GM12872 (cell line): ENCODE measurements around the gene CTNND2.

Source experiments
- CTCF ChIP-seq: IDR thresholded peaks from 3 replicates; pipeline ENCODE4 v1.5.1; 2011; ENCODE audit warnings: low read depth, mild to moderate bottlenecking, low read length, moderate library complexity; ENCODE audit not compliant: insufficient read depth

Gene CTNND2

DNA sequence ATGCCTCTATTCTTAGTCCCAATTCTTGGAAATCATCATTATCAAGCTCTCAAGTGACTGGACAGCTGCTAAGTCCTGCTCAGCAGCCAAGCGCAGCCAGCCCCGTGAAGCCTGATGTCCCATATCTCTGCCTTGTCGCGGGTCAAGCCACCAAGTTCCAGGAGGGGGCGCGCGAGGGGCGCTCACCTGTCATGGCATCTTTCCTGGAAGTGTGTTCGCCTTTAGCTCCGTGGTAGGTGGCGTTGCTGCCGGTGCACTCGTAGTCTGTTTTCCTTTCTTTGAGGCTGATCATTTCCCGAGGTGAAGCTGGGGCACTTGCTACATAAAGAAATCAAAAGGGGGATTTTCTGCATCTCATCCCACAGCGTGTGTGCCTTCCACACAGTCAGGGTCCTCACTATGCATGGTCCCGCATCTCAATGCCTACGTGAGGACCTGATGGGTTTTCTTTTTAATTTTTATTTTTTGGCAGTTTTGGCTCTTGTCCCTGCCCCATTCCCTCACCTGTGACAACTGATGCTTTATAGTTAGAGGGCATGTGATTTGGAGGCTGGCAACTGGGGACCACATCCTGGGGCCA lies 916.2 kb downstream of the CTNND2 start:
- TF ChIP-seq CTCF, result peak; percentile 90

- no peak for TF ChIP-seq CTCF
Observed at GRCh38 chr5:10987276-10987924, 916.8 kb downstream of the CTNND2 start.

GRCh38 chr5:10985721-10986110 lies 918.5 kb downstream of the CTNND2 start:
- TF ChIP-seq CTCF, result no peak

DNA sequence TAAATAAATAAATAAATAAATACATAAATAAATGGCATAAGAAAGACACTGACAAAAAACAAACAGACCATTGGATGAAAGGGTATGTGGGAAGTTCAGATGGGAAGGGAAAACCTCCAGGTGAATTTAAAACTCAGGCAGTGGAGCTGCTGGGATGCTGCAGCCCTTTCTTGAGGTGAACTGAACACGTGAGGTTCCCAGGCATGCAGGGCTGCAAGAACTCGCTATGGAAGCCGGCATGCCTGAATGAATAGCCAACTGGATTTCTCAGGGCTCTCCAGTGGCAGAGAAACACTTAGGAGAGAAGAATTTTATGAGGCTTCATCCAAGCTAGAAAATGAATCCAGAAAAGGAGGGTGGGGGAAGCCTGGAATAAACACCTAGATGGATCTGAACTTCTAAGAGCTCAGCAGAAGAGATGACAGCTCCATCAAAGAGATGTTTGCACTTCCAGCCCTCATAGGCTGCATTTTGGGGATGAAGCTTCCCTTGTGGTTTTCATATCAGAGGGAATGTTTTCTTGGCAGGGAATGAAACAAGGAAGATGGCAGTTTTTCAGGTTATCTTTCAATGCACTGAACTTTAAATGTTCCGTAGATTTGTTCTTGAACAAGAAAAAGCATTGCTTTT lies 919.0 kb downstream of the CTNND2 start:
- no peak for TF ChIP-seq CTCF

DNA sequence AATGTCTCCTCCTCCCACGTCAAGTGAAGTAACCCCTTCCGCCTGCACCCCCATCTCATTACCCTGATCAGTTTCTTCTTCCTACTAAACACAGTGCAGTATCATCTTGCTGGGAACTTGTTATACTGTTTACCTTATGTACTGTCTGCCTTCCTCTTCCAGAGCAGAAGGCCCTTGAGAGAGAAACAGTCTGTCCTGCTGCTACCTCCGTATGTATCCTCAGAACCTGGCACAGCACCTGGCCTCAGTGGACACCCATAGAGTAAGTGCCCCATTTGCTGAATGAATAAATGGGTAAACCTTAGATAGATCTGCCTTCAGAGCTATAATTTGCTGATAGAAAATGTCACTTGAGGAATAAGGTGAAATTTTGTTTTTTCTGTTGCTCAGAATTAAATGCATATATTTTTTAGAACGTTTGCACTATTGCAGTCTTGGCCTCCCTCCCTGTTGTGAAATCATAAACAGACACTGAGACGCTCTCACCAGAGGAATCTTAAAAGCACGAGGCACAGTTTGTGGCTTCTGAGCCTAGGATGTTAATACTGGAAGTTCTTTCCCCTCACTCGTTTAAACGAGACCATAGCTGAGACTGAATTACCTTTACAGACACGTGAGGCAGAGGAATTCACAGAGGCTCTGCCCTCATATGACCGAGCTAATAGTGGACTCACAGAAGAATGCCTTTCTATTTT lies 920.1 kb downstream of the CTNND2 start:
- TF ChIP-seq CTCF, result no peak

GRCh38 chr5:10982626-10983025 lies 921.6 kb downstream of the CTNND2 start:
- no peak for TF ChIP-seq CTCF

GRCh38 chr5:10981932-10982331 lies 922.3 kb downstream of the CTNND2 start:
- TF ChIP-seq CTCF, result no peak
